HFF-Myc (cell line): ENCODE results near the gene ZCCHC24.

ENCODE experiments used
- DNase-seq: peaks from one replicate; pipeline ENCODE4 v3.0.0-alpha.2; 2011; ENCODE audit warnings: low read depth; ENCODE audit errors: extremely low read depth
- H3K4me3 ChIP-seq: replicated peaks from 2 replicates; pipeline ENCODE4 v1.5.1; 2011; ENCODE audit warnings: low read depth, mild to moderate bottlenecking, control low read depth, low read length
- TF ChIP-seq, protein P1 (sequence below): IDR thresholded peaks from 2 replicates; pipeline ENCODE4 v1.5.1; 2012; ENCODE audit warnings: mild to moderate bottlenecking, low read depth, low read length, control low read depth; ENCODE audit errors: missing control alignments

ZCCHC24 gene

DNA sequence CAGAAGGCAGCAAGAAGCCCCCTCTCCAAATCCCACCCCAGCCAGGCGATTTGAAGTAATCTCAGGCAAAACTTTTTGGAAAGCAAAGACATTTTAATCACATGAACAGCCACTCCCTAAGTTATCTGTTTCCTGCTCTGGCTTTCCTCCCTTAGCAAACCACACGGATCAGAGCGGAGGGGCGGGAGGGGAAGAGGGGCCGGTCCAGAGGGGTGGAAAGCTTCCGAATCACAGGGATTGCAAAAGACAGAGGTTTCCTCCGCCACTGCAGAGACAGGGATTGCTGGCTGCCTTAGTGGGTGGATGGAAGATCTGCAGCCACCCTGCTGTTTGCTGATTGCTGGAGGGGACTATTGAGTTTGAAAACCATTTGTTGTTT lies 41.2 kb downstream of the ZCCHC24 start:
- no peak for DNase-seq
- H3K4me3 ChIP-seq, result no peak overlapping the region

GRCh38 chr10:79403441-79404230 lies 41.8 kb downstream of the ZCCHC24 start:
- H3K4me3 ChIP-seq, result no peak overlapping the region
- TF ChIP-seq, protein P1, sequence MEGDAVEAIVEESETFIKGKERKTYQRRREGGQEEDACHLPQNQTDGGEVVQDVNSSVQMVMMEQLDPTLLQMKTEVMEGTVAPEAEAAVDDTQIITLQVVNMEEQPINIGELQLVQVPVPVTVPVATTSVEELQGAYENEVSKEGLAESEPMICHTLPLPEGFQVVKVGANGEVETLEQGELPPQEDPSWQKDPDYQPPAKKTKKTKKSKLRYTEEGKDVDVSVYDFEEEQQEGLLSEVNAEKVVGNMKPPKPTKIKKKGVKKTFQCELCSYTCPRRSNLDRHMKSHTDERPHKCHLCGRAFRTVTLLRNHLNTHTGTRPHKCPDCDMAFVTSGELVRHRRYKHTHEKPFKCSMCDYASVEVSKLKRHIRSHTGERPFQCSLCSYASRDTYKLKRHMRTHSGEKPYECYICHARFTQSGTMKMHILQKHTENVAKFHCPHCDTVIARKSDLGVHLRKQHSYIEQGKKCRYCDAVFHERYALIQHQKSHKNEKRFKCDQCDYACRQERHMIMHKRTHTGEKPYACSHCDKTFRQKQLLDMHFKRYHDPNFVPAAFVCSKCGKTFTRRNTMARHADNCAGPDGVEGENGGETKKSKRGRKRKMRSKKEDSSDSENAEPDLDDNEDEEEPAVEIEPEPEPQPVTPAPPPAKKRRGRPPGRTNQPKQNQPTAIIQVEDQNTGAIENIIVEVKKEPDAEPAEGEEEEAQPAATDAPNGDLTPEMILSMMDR, result no peak
- no peak for DNase-seq

More for the DNA sequence above, 41.2 kb downstream of the ZCCHC24 start:
- TF ChIP-seq, protein P1, result no peak

GRCh38 chr10:79402951-79403350 lies 42.5 kb downstream of the ZCCHC24 start:
- TF ChIP-seq, protein P1, result no peak
- H3K4me3 ChIP-seq, result no peak overlapping the region
- no peak for DNase-seq

DNA sequence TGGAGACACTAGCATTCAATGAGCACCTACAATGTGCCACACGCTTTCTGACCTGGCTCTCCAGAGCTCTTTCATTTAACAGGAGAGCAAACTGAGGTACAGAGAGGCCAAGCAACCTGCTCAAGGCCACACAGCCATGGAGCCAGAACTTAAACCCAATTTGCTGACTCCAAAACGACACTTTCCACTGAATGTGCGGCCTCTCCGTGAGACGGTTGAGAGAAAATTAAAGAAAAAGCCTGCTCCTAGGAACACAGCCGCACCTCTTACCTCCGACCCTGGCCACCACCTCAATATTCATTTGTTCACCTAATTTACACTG lies 42.8 kb downstream of the ZCCHC24 start:
- TF ChIP-seq, protein P1, result no peak
- no peak for DNase-seq
- H3K4me3 ChIP-seq, result no peak overlapping the region

GRCh38 chr10:79401015-79401921 lies 44.2 kb downstream of the ZCCHC24 start:
- no peak for DNase-seq
- TF ChIP-seq, protein P1, result no peak
- H3K4me3 ChIP-seq, result no peak overlapping the region

- no peak overlapping the region; the same call in 1 of the 2 replicates for H3K4me3 ChIP-seq
- TF ChIP-seq, protein P1, result peak; percentile 86
- DNase-seq, result no peak
These were observed 45.0 kb downstream of the ZCCHC24 start for GRCh38 chr10:79400146-79401004.
